NCI-H2227 (cell line): ENCODE results near the gene MYMK.
A peak's percentile ranks its signal among the peaks of the same experiment; 100 is the strongest.
"Not testable (repeated sequence)": the region's sequence is repeated elsewhere in the genome, so short reads cannot be mapped to it uniquely, and the experiment has no call there.

ENCODE experiments used
- DNase-seq: peaks from one replicate; lab custom pipeline; 2025; ENCODE audit not compliant: unreplicated experiment; lab: John Stamatoyannopoulos, UW

Gene MYMK, protein sequence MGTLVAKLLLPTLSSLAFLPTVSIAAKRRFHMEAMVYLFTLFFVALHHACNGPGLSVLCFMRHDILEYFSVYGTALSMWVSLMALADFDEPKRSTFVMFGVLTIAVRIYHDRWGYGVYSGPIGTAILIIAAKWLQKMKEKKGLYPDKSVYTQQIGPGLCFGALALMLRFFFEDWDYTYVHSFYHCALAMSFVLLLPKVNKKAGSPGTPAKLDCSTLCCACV

DNA sequence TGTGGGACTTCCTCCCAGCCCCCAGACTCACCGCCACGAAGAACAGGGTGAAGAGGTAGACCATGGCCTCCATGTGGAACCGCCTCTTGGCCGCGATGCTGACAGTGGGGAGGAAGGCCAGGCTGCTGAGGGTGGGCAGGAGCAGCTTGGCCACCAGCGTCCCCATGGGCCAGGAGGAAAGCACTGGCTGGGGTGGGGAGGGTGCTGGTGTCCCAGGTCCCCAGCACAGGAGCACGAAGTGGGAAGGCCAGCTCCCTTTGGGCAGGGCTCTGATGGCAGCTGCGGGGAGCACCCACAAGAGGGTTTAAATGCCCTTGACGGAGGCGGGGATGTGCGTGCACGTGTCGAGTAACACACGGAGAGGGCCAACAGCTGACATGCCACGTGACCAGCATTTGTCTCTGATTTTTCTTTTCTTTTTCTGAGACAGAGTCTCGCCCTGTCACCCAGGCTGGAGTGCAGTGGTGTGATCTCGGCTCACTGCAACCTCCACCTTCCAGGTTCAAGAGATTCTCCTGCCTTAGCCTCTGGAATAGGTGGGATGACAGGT lies at the start of gene MYMK:
TSS of gene MYMK (minus strand) at position 281 of the 550 bp plus-strand sequence. CDS start at position 166, 115 bp downstream.
- DNase-seq: no peak

GRCh38 chr9:133573791-133574515 lies 49.2 kb upstream of the MYMK start:
- DNase-seq: no peak

DNA sequence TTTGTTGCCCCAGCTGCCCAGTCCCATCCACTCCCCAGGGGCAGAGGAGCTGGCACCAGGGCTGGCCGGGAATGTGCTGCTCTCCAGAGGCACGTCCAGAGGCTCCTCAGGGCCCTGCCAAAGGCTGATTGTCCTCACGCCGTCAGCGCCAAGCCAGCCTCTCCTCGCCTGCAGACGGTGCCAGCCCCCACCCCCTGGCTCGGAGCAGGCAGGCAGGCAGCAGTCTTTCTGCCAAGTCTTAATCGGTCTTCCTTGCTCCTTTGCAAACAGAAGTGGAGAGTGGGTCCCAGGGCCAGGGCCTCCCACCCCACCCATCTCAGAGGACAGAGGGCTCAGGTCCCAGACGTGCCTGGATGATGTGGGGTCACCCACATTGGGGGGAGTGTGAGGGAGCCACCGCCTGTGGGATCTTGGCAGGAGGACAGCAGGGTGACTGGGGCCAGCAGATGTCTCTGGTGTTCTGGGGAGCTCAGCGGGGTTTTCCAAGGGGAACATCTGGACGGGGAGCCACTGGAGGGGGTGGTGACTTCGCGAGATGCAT lies 48.1 kb upstream of the MYMK start:
- DNase-seq: no peak

DNA sequence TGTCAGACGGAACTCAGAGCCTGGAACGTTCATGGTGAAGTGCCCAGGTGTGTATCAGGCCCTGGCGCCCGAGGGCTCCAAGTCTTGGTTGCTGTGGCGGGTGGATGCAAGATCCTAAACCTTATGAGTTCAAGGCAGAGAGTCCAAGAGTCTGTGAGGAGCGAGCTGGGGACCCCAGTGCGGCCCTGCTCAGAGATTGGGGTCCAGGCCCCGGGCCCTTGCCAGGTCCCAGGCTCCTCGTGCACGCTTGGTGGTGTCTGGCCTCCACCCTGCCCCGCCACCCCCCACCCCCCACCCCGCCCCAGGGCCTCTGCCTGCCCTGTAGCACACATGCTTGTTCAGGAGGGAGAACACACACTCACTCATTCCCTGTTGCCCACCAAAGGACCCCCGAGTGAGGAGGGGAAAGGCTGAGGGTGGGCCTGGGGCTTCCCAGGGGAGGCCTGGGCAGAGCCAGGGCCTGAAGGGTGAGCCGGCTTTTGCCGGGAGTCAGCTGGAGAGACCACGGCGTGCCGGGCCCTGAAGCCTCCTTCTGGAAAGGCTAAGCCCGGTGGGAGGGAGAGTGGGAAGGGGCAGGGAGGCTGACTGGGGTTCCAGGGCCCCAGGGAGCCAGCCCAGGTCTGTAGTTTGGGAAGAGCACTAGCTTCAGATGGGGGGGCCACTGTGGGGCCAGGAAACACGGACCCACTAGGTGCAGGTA lies 47.3 kb upstream of the MYMK start:
- no peak for DNase-seq

- DNase-seq: no peak
Observed at GRCh38 chr9:133571391-133571890, 46.7 kb upstream of the MYMK start.

GRCh38 chr9:133570691-133571080 lies 45.9 kb upstream of the MYMK start:
- DNase-seq: no peak

DNA sequence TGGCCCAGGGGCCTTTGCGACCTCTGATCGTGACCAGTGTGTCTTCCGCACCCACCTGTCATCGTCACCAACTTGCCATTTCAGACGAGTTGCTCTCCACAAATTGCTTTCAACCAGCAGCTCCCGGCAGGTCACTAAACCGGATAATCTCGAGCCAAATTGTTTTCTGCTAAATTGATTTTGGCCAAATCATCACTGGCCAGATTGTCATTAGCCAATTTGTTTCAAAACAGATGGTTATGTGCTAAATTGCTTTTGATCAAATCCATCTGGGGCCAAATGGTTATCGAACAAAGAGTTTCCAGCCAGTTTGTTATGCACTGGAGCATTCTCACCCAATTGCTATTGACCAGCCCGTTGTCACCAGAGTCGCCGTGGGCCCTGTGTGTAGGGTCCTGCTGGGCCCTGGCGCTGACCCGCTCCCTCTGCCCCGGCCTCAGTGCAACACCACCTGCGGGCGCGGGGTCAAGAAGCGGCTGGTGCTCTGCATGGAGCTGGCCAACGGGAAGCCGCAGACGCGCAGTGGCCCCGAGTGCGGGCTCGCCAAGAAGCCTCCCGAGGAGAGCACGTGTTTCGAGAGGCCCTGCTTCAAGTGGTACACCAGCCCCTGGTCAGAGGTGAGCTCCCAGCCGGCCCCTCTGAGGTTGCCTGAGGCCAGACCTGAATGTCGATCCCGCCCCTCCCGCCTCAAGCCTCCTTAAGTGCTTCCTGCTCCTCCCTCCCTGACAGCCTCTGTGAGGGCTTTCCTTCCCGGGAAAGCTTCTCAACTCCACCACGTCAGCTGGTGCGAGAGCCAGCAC lies 45.3 kb upstream of the MYMK start:
- DNase-seq: no peak

DNA sequence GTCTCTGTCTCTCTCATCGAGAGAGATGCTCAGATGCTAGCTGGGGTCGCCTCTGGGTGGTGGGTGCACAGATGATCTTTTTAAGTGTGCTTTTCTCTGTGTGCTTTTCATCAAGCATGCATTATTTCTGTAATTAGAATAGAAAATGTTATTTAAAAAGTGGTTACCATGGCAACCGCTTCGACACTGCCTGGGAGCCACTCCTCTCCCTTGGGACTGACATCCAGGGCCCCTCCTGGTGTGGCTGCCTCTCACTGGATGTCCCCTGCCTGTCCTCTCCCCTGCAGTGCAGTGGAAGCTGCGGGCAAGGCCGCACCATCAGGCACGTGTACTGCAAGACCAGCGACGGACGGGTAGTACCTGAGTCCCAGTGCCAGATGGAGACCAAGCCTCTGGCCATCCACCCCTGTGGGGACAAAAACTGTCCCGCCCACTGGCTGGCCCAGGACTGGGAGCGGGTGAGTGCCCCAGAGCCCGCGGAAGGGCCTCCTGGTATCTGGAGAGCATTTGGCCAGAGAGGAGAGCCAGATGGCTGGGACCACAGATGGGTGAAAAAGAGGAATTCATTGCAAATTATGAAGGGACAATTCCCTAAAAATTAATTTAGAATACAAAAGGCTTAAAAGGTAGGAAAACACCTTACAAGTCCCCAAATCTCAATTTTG lies 44.5 kb upstream of the MYMK start:
- no peak for DNase-seq

GRCh38 chr9:133568186-133568585 lies 43.4 kb upstream of the MYMK start:
- no peak for DNase-seq

GRCh38 chr9:133566817-133567216 lies 42.1 kb upstream of the MYMK start:
- DNase-seq: no peak

DNA sequence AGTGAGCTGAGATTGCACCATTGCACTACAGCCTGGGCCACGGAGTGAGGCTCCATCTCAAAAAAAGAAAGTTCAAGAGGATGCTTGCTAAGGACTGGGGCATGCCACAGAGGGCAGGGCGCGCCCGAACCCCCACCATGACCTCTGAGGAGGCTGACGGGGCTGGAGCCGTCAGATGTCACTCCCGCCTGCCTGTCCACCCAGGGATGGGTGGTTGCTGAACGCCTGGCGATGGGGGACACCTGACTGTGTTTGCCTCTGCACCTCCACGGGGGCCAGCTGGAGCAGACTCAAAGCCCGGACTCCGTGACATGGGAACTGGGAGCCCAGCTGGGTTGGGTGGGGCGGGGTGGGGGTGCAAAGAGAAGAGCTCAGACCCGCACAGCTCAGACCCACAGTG lies 41.6 kb upstream of the MYMK start:
- no peak for DNase-seq

DNA sequence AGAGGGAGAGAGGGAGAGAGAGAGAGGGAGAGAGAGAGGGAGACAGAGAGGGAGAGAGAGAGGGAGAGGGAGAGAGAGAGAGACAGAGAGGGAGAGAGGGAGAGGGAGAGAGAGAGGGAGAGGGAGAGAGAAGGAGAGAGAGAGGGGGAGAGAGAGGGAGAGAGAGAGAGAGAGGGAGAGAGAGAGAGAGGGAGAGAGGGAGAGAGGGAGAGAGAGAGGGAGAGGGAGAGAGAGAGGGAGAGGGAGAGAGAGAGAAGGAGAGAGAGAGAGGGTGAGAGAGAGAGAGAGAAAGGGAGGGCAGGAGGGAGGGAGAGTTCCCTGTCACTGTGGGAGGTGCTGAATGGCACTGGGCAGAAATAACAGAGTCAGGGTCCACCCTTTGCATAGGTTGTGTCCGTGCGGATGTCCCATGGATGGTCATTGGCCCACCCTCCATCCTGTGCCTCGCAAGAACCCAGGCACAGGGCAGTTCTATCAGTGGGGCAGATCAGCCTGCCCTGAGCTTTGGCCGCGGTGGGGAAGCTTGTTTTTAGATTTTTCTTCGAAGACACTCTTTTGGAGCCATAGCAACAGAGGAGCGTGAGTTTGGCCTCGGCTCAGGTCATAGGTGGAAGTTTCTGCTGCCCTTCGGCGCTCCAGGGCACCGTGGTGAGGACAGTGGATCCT lies 39.8 kb upstream of the MYMK start:
- DNase-seq: no peak

DNA sequence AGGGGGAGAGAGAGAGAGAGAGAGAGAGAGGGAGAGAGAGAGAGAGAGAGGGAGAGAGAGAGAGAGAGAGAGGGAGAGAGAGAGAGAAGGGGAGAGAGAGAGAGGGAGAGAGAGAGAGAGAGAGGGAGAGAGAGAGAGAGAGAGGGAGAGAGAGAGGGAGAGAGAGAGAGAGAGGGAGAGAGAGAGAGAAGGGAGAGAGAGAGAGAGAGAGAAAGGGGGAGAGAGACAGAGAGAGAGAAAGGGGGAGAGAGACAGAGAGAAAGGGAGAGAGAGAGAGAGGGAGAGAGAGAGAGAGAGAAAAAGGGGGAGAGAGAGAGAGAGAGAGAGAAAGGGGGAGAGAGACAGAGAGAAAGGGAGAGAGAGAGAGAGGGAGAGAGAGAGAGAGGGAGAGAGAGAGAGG lies 39.1 kb upstream of the MYMK start:
- DNase-seq: not testable (repeated sequence)

DNA sequence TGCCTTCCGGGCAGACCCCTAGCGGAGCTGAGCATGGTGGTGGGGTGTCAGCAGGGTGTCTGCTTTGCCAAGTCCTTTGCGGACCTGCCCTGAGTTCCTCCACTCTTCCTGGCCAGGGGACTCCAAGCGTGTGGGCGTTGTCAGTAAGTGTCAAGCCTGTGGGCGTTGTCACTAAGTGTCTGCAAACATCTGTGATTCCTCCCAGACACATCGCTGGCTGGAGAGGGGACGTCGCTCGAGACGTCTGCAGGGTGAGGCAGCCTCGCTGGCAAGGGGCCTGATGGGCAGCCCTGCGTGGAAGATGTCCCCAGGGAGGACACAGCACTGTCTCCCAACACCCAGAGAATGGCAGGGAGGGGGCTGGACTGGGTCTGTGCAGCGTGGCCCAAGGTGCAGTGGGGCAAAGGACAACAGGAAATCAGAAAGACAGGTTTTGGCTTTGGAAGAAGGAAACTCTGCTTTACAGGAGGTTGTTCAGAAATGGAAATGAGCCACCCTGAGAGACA lies 38.6 kb upstream of the MYMK start:
- peak; percentile 31 for DNase-seq

GRCh38 chr9:133562611-133563290 lies 38.0 kb upstream of the MYMK start:
- no peak for DNase-seq

DNA sequence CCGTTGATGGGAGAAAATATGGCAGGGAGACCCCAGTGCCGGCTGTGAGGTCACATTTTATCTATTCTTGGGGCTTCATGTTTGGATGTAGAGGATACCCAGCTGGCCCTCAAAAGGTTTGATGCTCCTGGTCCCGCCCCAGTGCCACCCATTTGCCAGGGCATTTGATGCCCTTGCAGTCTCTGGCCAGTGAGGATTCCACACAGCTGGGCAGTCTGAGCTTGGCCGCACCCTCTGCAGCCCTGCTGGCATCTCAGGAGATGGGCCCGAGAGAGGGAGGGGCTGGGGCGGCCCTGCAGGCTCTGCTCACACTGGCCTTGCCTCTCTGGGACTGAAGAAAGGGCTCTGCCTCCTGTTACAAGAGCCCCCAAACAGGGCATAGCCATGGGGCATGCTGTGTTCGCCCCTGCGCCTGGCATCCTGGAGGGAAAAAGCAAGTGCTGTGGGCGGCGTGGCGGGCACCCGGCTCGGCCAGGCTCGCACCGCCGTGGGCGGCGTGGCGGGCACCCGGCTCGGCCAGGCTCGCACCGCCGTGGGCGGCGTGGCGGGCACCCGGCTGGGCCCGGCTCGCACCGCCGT lies 37.3 kb upstream of the MYMK start:
- no peak for DNase-seq

GRCh38 chr9:133560944-133561343 lies 36.2 kb upstream of the MYMK start:
- no peak for DNase-seq

DNA sequence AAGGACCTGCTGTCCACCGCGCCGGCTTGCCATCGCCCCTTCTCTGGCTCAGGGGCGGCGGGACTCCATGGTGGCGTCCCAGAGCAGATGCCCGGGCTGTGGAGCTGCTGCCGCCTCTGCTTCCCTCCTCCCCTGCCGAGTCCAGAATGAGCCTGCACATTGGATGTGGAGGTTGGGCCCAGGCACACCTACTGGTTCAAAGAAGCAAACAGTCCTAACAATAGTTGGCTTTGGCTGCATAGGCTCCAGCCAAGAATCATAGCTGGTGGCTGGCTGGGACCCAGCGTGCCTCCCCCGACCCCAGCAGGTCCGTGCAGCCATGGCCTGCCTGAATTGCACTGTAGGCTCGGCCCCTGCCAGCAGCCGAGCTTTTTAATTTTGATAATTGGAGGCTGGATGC lies 35.6 kb upstream of the MYMK start:
- no peak for DNase-seq
